Mesenchymal stem cell (in vitro differentiated cells and primary cell): ENCODE data around the gene EXOC6B.
A peak's percentile ranks its signal among the peaks of the same experiment; 100 is the strongest.

ENCODE experiments used
- DNase-seq: peaks from one replicate; pipeline ENCODE4 v3.0.0-alpha.2; 2013
- H2AFZ ChIP-seq: one replicate; pipeline ENCODE4 v1.6.1; 2013; ENCODE audit warnings: low read depth, mild to moderate bottlenecking, control low read depth, inconsistent platforms, low read length, moderate library complexity
- H2AK5ac ChIP-seq: 2 replicates; pipeline ENCODE4 v1.6.1; 2013; ENCODE audit warnings: low read length, moderate library complexity, mild to moderate bottlenecking, inconsistent platforms; ENCODE audit not compliant: severe bottlenecking
- H2BK120ac ChIP-seq: one replicate; pipeline ENCODE4 v1.6.1; 2013; ENCODE audit warnings: low read depth, mild to moderate bottlenecking, inconsistent platforms, low read length, moderate library complexity
- H2BK12ac ChIP-seq, 2 experiments: one replicate each; pipeline ENCODE4 v1.6.1; 2013; ENCODE audit warnings: inconsistent platforms in 2 of 2, low read length in 2 of 2, mild to moderate bottlenecking in 2 of 2, moderate library complexity in 2 of 2, control low read depth in 1 of 2
- H2BK15ac ChIP-seq: one replicate; pipeline ENCODE4 v1.6.1; 2013; ENCODE audit warnings: mild to moderate bottlenecking, low read depth, inconsistent platforms; ENCODE audit not compliant: poor library complexity, severe bottlenecking
- H2BK5ac ChIP-seq: 2 replicates; pipeline ENCODE4 v1.6.1; 2013; ENCODE audit warnings: low read depth, mild to moderate bottlenecking, low read length, control low read depth, inconsistent platforms; ENCODE audit not compliant: poor library complexity, severe bottlenecking
- H3K14ac ChIP-seq, 2 experiments: one replicate each; pipeline ENCODE4 v1.6.1; 2013; ENCODE audit warnings: inconsistent platforms in 2 of 2, low read length in 2 of 2, control low read depth in 1 of 2, mild to moderate bottlenecking in 1 of 2, moderate library complexity in 1 of 2
- H3K18ac ChIP-seq, 2 experiments: one replicate each; pipeline ENCODE4 v1.6.1; 2013; ENCODE audit warnings: inconsistent platforms in 2 of 2, low read length in 2 of 2, control low read depth in 1 of 2, low read depth in 1 of 2, mild to moderate bottlenecking in 1 of 2
- H3K23ac ChIP-seq, 2 experiments: one replicate each; pipeline ENCODE4 v1.6.1; 2013; ENCODE audit warnings: inconsistent platforms in 2 of 2, low read length in 2 of 2, mild to moderate bottlenecking in 2 of 2, moderate library complexity in 2 of 2, control low read depth in 1 of 2
- H3K27ac ChIP-seq: 2 replicates; pipeline ENCODE4 v1.5.1; 2013; ENCODE audit warnings: mild to moderate bottlenecking, moderate library complexity, low read length, control low read depth, inconsistent platforms; ENCODE audit not compliant: poor library complexity, severe bottlenecking
- H3K27me3 ChIP-seq, 2 experiments: 2 replicates each; pipeline versions ENCODE4 v1.6.1 to v1.7.0; 2013; ENCODE audit warnings: low read length in 2 of 2, mild to moderate bottlenecking in 2 of 2, moderate library complexity in 2 of 2, control low read depth in 1 of 2, inconsistent platforms in 1 of 2; ENCODE audit not compliant: control insufficient read depth in 1 of 2, insufficient read depth in 1 of 2
- H3K36me3 ChIP-seq, 2 experiments: 2 replicates each; pipeline versions ENCODE4 v1.6.1 to v1.7.0; 2013; ENCODE audit warnings: low read length in 2 of 2, control low read depth in 1 of 2, inconsistent platforms in 1 of 2, low read depth in 1 of 2, mild to moderate bottlenecking in 1 of 2; ENCODE audit not compliant: insufficient read depth in 2 of 2, control insufficient read depth in 1 of 2
- H3K4ac ChIP-seq, 2 experiments: one replicate each; pipeline ENCODE4 v1.6.1; 2013; ENCODE audit warnings: inconsistent platforms in 2 of 2, low read length in 2 of 2, mild to moderate bottlenecking in 2 of 2, moderate library complexity in 2 of 2, control low read depth in 1 of 2, low read depth in 1 of 2
- H3K4me1 ChIP-seq: 2 replicates; pipeline ENCODE4 v1.6.1; 2013; ENCODE audit warnings: low read depth, low read length, control low read depth; ENCODE audit not compliant: control insufficient read depth, insufficient read depth
- H3K4me2 ChIP-seq: 2 replicates; pipeline ENCODE4 v1.6.1; 2013; ENCODE audit warnings: low read length, mild to moderate bottlenecking, inconsistent platforms; ENCODE audit not compliant: poor library complexity, severe bottlenecking
- H3K4me3 ChIP-seq, 2 experiments: 2 replicates each; pipeline versions ENCODE4 v1.5.1 to v1.7.0; 2013; ENCODE audit warnings: low read length in 2 of 2, mild to moderate bottlenecking in 2 of 2, control low read depth in 1 of 2, low read depth in 1 of 2; ENCODE audit not compliant: insufficient read depth in 1 of 2
- H3K79me1 ChIP-seq: replicated peaks from 2 replicates; pipeline ENCODE4 v1.6.1; 2013; ENCODE audit warnings: mild to moderate bottlenecking, control low read depth, low read length, inconsistent platforms; ENCODE audit not compliant: poor library complexity, severe bottlenecking
- H3K9ac ChIP-seq: 2 replicates; pipeline ENCODE4 v1.7.0; 2013; ENCODE audit warnings: mild to moderate bottlenecking, low read length, moderate library complexity
- H3K9me3 ChIP-seq: 2 replicates; pipeline ENCODE4 v1.7.0; 2013; ENCODE audit warnings: mild to moderate bottlenecking, low read length; ENCODE audit not compliant: control insufficient read depth
- H4K8ac ChIP-seq: one replicate; pipeline ENCODE4 v1.6.1; 2013; ENCODE audit warnings: inconsistent platforms, mild to moderate bottlenecking, low read length, moderate library complexity
- H4K91ac ChIP-seq: one replicate; pipeline ENCODE4 v1.6.1; 2013; ENCODE audit warnings: mild to moderate bottlenecking, low read length, inconsistent platforms
- WGBS: methylation state at CpG from one replicate; pipeline ENCODE4 v1.1.7; 2013; ENCODE audit warnings: mixed read lengths; 5-methylcytosine and 5-hydroxymethylcytosine counted together

Gene EXOC6B

GRCh38 chr2:72778410-72778809 lies 47.4 kb downstream of the EXOC6B start:
- Histone ChIP-seq H2AK5ac (no peak overlapping the region), H3K27me3 (no peaks in the 10 kb centered on the region), H3K23ac (no peak overlapping the region), H4K91ac (no peak overlapping the region), H3K27ac (no peak overlapping the region), H2BK5ac (no peak overlapping the region), H4K8ac (no peak overlapping the region), H3K18ac (no peak overlapping the region), H2AFZ (no peak overlapping the region), H2BK12ac (no peak overlapping the region), H3K36me3 (no peaks in the 10 kb centered on the region), H3K9ac (no peak overlapping the region), H2BK120ac (no peak overlapping the region), H3K4me2 (no peak overlapping the region), H3K4me1 (no peaks in the 10 kb centered on the region), H3K4me3 (no peak overlapping the region), H3K9me3 (no peaks in the 10 kb centered on the region), H3K14ac (no peak overlapping the region), H3K79me1 (peaks cover 15% of the 10 kb centered on the region), H3K4ac (no peak overlapping the region), H2BK15ac (no peak overlapping the region)
- DNase-seq, result peak; percentile 69
- WGBS, result 0% methylated on average over 1 of the region's 1 CpG

- no peak overlapping the region for H3K23ac ChIP-seq
- no peaks in the 10 kb centered on the region for H3K27me3 ChIP-seq
These were observed 54.9 kb downstream of the EXOC6B start for GRCh38 chr2:72770879-72771461.

GRCh38 chr2:72765997-72766609 lies 59.7 kb downstream of the EXOC6B start:
- Histone ChIP-seq H3K4me1 (no peaks in the 10 kb centered on the region), H3K27ac (no peak overlapping the region), H2BK15ac (no peak overlapping the region), H4K91ac (no peak overlapping the region), H3K18ac (no peak overlapping the region), H3K4me3 (no peak overlapping the region), H2AFZ (no peak overlapping the region), H2BK5ac (no peak overlapping the region), H4K8ac (no peak overlapping the region), H2BK12ac (no peak overlapping the region), H3K14ac (no peak overlapping the region), H3K4ac (no peak overlapping the region), H3K9ac (no peak overlapping the region), H3K23ac (no peak overlapping the region), H3K79me1 (peaks cover 17% of the 10 kb centered on the region), H3K9me3 (peaks cover 41% of the 10 kb centered on the region), H3K4me2 (no peak overlapping the region), H3K27me3 (no peaks in the 10 kb centered on the region), H2AK5ac (no peak overlapping the region), H3K36me3 (peaks cover 1 to 6% of the 10 kb centered on the region in 2 experiments), H2BK120ac (no peak overlapping the region)
- no peak for DNase-seq
- WGBS, result 86% methylated on average over 2 of the region's 2 CpGs

More at GRCh38 chr2:72770879-72771461, 54.9 kb downstream of the EXOC6B start:
- Histone ChIP-seq H4K8ac (no peak overlapping the region), H3K4me2 (no peak overlapping the region), H3K36me3 (peaks cover 0 to 5% of the 10 kb centered on the region in 2 experiments), H4K91ac (no peak overlapping the region), H2BK120ac (no peak overlapping the region), H3K27ac (no peak overlapping the region), H3K18ac (no peak overlapping the region), H3K79me1 (peaks cover 21% of the 10 kb centered on the region), H3K4ac (no peak overlapping the region), H2AK5ac (no peak overlapping the region), H3K14ac (no peak overlapping the region), H3K9me3 (peaks cover under 1% of the 10 kb centered on the region), H2AFZ (no peak overlapping the region), H3K9ac (no peak overlapping the region), H3K4me1 (peaks cover 1% of the 10 kb centered on the region), H2BK5ac (no peak overlapping the region), H2BK15ac (no peak overlapping the region), H3K4me3 (no peak overlapping the region), H2BK12ac (no peak overlapping the region)
- DNase-seq, result peak; percentile 79
- no CpG with 5 or more reads among the region's 2 CpGs for WGBS

DNA sequence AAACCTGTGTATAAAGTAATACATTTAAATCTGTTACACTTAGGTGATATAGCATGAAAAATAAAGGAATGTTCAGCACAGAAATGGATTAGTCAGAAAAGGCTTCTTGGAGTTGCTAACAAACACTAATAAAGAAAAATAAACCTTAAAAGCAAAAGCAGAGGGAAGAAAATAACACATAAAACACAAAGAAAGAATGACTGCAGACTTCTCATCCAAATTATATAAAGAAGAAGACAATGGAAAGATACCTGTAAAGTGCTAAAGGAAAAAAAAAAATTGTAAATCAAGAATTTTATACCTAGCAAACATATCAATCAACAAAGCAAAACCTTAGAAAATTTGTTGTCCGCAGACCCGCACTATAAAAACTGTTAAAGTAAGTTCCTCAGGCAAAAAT lies 63.6 kb downstream of the EXOC6B start:
- no CpG with 5 or more reads among the region's 2 CpGs for WGBS
- Histone ChIP-seq H3K4me2 (no peak overlapping the region), H3K27me3 (no peaks in the 10 kb centered on the region)

More for the DNA sequence above, 63.6 kb downstream of the EXOC6B start:
- Histone ChIP-seq H3K4me1 (no peaks in the 10 kb centered on the region), H3K4me3 (peak overlapping the region in 1 of 2 experiments; percentile 37), H4K8ac (no peak overlapping the region), H3K9ac (no peak overlapping the region), H3K36me3 (peaks cover 9 to 14% of the 10 kb centered on the region in 2 experiments), H2BK120ac (no peak overlapping the region), H2BK5ac (no peak overlapping the region), H3K27ac (no peak overlapping the region), H3K18ac (no peak overlapping the region), H2BK15ac (no peak overlapping the region), H2AK5ac (no peak overlapping the region), H3K4ac (no peak overlapping the region), H2BK12ac (no peak overlapping the region), H3K79me1 (peaks cover 19% of the 10 kb centered on the region), H3K14ac (no peak overlapping the region), H3K23ac (no peak overlapping the region), H3K9me3 (peaks cover 66% of the 10 kb centered on the region), H2AFZ (no peak overlapping the region), H4K91ac (no peak overlapping the region)
- DNase-seq, result no peak
